ENCODE results near the gene STUM. TPM values are rescaled to one million over a fixed set of nuclear protein-coding genes. Genes with fewer than 3 reads are reported as not detected.

STUM gene
- total RNA-seq, 8 experiments from 2014 or later: 0.09 to 4.2 (median 0.47) TPM

GRCh38 chr1:226645279-226645976, 96.9 kb downstream of the STUM start:
- Histone ChIP-seq H3K4me1 (replicated peaks in 1 of 2) (peaks cover 6 to 12% of the 10 kb centered on the region in 2 donors), H3K4me3 (no peak overlapping the region), H3K27ac (no peak overlapping the region)
- 20 to 100% (median 88%) methylated on average over 1 to 8 of the region's 10 CpGs; no CpG with 5 or more reads in 2 of the 10 experiments for WGBS, 10 experiments
- peak in 1 of 8 experiments; percentile 5 for ATAC-seq (replicated peaks in 6 of 8)
- in situ Hi-C loops (cut with MboI; ENCODE audit: low pct_unique_long_range_greater_than_20kb in 2 of 9, low sequenced_read_pairs in 9 of 9, unreplicated experiment in 9 of 9): loop anchor here in 6 of 9 experiments (25.0 kb wide), 3 partner anchors 192 to 792 kb away; partner anchors contain the start of gene COQ8A (in 1 of the 6)

DNA sequence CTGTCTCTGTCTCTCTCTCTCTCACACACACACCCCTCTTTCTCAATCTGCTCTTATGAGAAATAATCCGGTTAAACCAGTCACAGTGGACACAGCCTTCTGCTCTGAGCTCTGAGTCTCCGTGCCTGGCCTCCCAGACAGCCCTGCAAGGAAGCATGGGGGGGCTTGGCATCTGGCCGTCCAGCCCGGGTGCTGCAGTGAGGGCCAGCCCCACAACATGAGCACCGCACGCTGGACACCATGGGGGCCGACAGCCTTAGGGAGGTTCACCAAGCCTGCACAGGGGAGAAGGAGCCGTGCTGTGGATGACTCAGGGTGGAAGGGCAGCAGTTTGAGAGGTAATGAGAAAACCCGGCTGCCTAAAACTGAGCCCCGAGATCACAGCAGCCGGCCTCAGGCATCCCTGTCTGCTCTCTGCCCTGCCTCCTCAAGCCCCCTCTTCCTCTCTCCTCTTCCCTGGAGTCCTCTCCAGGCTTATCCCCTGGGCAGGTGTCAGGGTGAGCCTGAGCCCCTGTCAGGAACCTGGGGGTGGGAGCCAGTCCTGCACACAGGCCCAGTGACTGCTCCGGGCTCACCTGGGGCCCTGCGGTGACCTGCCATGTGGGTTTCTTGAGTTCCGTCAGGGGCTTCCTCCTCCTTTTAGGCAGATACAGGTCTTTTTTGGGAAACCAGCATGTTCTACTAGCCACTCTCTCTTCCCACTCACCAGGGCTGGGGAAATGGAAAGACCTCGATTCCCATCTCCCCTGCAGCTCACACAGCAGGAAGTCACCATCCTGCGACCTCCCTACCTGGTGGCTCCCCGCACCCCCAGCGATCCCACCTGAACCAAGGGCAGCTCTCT, 97.7 kb downstream of the STUM start:
- WGBS, 10 experiments: 72 to 100% (median 85%) methylated on average over 1 to 11 of the region's 18 CpGs; no CpG with 5 or more reads in 3 of the 10 experiments
- peak in 5 of 8 experiments; percentile 31 to 39 (median 36) for ATAC-seq (replicated peaks in 6 of 8)
- Histone ChIP-seq H3K4me3 (no peak overlapping the region), H3K27ac (no peak overlapping the region), H3K4me1 (replicated peaks in 1 of 2) (peaks cover 8 to 15% of the 10 kb centered on the region in 2 donors)
- in situ Hi-C loops (cut with MboI; ENCODE audit: low pct_unique_long_range_greater_than_20kb in 2 of 9, low sequenced_read_pairs in 9 of 9, unreplicated experiment in 9 of 9): loop anchor here in 6 of 9 experiments (25.0 kb wide), 3 partner anchors 191 to 791 kb away; partner anchors contain the start of gene COQ8A (in 1 of the 6)

GRCh38 chr1:226646870-226647449, 98.4 kb downstream of the STUM start:
- Histone ChIP-seq H3K4me1 (replicated peaks in 1 of 2) (peaks cover 8 to 15% of the 10 kb centered on the region in 2 donors), H3K27ac (no peak overlapping the region), H3K4me3 (no peak overlapping the region)
- ATAC-seq (replicated peaks in 6 of 8): no peak
- WGBS, 10 experiments: 60 to 100% (median 93%) methylated on average over 1 to 11 of the region's 16 CpGs; no CpG with 5 or more reads in 5 of the 10 experiments
- in situ Hi-C loops (cut with MboI; ENCODE audit: low pct_unique_long_range_greater_than_20kb in 2 of 9, low sequenced_read_pairs in 9 of 9, unreplicated experiment in 9 of 9): loop anchor here in 6 of 9 experiments (25.0 kb wide), 3 partner anchors 190 to 790 kb away; partner anchors contain the start of gene COQ8A (in 1 of the 6)

GRCh38 chr1:226647719-226648118, 99.2 kb downstream of the STUM start:
- no peak overlapping the region for H3K27ac ChIP-seq
- in situ Hi-C loops (cut with MboI; ENCODE audit: low pct_unique_long_range_greater_than_20kb in 2 of 9, low sequenced_read_pairs in 9 of 9, unreplicated experiment in 9 of 9): loop anchor here in 6 of 9 experiments (25.0 kb wide), 3 partner anchors 190 to 790 kb away; partner anchors contain the start of gene COQ8A (in 1 of the 6)
- H3K4me3 ChIP-seq: no peak overlapping the region
- no peak for ATAC-seq (replicated peaks in 6 of 8)
- peaks cover 8 to 15% of the 10 kb centered on the region in 2 donors for H3K4me1 ChIP-seq (replicated peaks in 1 of 2)
- WGBS, 10 experiments: 90 to 100% (median 100%) methylated on average over 2 to 6 of the region's 8 CpGs; no CpG with 5 or more reads in 5 of the 10 experiments

DNA sequence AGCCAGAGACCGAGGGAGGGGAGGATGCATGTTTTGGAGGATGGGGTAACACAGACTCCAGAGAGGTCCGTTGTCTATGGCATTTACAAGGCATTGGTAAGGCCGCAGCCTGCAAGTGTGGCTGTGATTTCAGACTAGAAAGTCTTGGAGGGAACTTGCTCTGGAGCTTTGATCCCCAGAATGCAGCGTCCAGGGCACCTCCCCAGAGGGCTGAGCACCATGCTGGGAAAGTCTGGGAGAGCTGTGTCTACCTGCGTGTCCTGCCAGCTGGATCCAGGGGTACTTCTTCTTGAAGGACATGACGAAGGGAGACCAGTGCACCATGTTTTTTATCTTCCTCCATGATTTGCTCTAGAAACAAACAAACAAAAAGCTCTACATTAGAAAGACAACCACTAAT, 99.9 kb downstream of the STUM start:
- H3K4me3 ChIP-seq: no peak overlapping the region
- 88 to 100% (median 93%) methylated on average over 2 to 6 of the region's 6 CpGs; no CpG with 5 or more reads in 5 of the 10 experiments for WGBS, 10 experiments
- H3K4me1 ChIP-seq (replicated peaks in 1 of 2): peaks cover 8 to 11% of the 10 kb centered on the region in 2 donors
- H3K27ac ChIP-seq: no peak overlapping the region
- in situ Hi-C loops (cut with MboI; ENCODE audit: low pct_unique_long_range_greater_than_20kb in 2 of 9, low sequenced_read_pairs in 9 of 9, unreplicated experiment in 9 of 9): loop anchor here in 6 of 9 experiments (25.0 kb wide), 3 partner anchors 189 to 789 kb away; partner anchors contain the start of gene COQ8A (in 1 of the 6)
- no peak for ATAC-seq (replicated peaks in 6 of 8)

DNA sequence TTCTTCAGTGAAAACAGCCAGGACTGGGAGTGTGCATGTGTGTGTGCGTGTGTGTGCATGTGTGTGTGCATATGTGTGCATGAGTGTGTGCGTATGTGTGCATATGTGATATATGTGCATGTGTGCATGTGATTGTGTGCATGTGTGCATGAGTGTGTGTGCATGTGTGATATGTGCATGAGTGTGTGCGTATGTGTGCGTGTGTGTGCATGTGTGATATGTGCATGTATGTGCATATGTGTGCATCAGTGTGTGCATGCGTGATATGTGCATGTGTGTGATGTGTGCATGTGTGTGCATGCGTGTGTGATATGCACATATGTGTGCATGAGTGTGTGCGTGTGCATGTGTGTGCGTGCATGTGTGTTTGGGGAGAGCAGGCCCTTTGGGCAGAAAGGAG, 100.7 kb downstream of the STUM start:
- Histone ChIP-seq H3K4me3 (no peak overlapping the region), H3K4me1 (replicated peaks in 1 of 2) (peaks cover 13 to 17% of the 10 kb centered on the region in 2 donors), H3K27ac (no peak overlapping the region)
- in situ Hi-C loops (cut with MboI; ENCODE audit: low pct_unique_long_range_greater_than_20kb in 2 of 9, low sequenced_read_pairs in 9 of 9, unreplicated experiment in 9 of 9): loop anchor here in 6 of 9 experiments (25.0 kb wide), 3 partner anchors 188 to 788 kb away; partner anchors contain the start of gene COQ8A (in 1 of the 6)
- 69 to 100% (median 98%) methylated on average over 1 to 8 of the region's 8 CpGs; no CpG with 5 or more reads in 2 of the 10 experiments for WGBS, 10 experiments
- no peak for ATAC-seq (replicated peaks in 6 of 8)

DNA sequence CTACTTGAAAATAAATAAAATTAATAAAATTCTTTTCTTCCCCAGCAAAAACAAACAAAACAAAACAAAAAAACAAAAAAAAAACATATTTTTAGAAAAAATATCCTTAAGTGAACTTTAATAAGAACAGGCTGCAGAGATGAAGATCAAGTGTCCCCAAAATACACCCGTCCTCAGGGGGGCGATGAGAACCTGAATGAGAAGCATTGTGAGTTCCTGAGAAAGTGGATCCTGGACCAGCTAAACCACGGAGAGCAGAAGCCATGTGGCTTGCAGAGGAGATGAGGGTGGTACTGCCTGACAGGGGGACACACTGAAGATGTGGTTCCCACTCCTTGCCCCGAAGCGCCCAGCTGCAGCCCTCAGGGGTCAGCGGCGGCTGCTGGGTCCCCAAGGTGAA, 101.2 kb downstream of the STUM start:
- no peak for ATAC-seq (replicated peaks in 6 of 8)
- Histone ChIP-seq H3K4me3 (no peak overlapping the region), H3K4me1 (replicated peaks in 1 of 2) (peaks cover 18 to 22% of the 10 kb centered on the region in 2 donors), H3K27ac (no peak overlapping the region)
- in situ Hi-C loops (cut with MboI; ENCODE audit: low pct_unique_long_range_greater_than_20kb in 2 of 9, low sequenced_read_pairs in 9 of 9, unreplicated experiment in 9 of 9): loop anchor here in 6 of 9 experiments (25.0 kb wide), 3 partner anchors 188 to 788 kb away; partner anchors contain the start of gene COQ8A (in 1 of the 6)
- WGBS, 10 experiments: 30 to 97% (median 76%) methylated on average over 2 to 7 of the region's 7 CpGs

DNA sequence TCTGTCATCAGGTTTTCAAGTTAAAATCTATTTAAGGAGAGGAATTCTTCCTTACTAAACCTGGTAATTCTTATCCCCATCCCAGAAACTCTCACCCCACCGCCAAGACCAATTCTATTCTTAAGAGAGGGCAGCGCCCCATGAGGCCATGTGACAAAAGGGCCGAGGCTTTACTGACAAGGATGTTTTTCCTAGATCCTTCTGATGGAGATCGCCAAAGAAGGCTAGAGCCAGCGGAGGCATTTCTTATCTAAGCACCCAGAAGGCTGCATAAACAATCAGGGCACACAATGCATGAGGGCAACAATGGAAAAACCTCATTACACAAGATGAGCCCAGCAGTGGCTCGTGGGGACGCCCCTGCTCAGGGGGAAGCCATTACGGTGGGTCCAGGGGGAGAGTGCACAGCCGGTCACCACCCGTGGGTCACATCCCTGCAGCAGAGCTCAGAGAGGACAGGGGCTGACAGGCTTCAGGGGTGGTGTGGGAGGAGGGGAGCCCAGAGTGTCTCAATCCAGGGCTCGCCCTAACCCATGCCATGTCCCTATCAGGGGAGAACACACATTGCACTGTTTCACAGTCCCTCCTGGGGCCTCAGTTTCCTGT, 101.8 kb downstream of the STUM start:
- peak overlapping the region in 1 of 2 donors; percentile 13 for H3K27ac ChIP-seq
- 50 to 81% (median 62%) methylated on average over 1 to 11 of the region's 11 CpGs; no CpG with 5 or more reads in 3 of the 10 experiments for WGBS, 10 experiments
- in situ Hi-C loops (cut with MboI; ENCODE audit: low pct_unique_long_range_greater_than_20kb in 2 of 9, low sequenced_read_pairs in 9 of 9, unreplicated experiment in 9 of 9): no loop called here
- peaks cover 18 to 27% of the 10 kb centered on the region in 2 donors for H3K4me1 ChIP-seq (replicated peaks in 1 of 2)
- peak in 5 of 8 experiments; percentile 27 to 56 (median 46) for ATAC-seq (replicated peaks in 6 of 8)
- H3K4me3 ChIP-seq: no peak overlapping the region

DNA sequence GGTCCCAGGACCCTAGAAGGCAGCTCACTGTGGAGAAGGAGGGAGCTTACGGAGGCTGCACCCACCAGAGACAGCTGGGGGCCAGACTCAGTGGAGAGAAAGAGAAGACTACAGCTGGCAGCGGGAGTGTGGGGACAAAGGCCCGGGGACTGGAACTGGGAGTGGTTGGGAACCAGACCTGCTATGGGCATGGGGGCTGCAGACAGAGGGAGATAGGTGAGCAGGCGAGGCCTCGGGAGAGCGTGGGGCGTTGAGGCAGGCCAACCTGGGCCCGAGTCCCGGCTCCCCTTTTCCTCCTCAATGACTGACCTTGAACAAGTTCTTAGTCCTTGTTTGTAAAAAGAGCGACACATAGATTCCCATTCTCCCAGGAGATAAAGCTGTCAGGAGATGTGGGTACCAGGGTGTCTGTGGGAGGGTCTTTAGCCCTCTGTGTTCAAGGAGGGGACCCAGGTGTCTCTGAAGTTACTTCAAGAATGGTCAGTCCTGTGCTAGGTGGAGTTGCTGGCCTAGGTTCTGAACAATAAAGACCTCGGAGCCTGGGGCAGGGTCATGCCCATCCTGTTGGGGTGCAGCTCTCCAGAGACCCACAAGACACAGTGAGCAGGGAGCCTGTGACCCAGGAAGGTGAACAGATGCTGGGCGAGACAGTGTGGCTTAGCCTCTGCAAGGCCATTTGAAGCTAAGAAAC, 102.6 kb downstream of the STUM start:
- H3K4me1 ChIP-seq (replicated peaks in 1 of 2): peaks cover 18 to 32% of the 10 kb centered on the region in 2 donors
- in situ Hi-C loops (cut with MboI; ENCODE audit: low pct_unique_long_range_greater_than_20kb in 2 of 9, low sequenced_read_pairs in 9 of 9, unreplicated experiment in 9 of 9): no loop called here
- no peak for ATAC-seq (replicated peaks in 6 of 8)
- WGBS, 10 experiments: 50 to 100% (median 97%) methylated on average over 1 to 11 of the region's 12 CpGs; no CpG with 5 or more reads in 3 of the 10 experiments
- no peak overlapping the region for H3K27ac ChIP-seq
- no peak overlapping the region for H3K4me3 ChIP-seq

GRCh38 chr1:226651732-226652105, 103.2 kb downstream of the STUM start:
- Histone ChIP-seq H3K4me1 (replicated peaks in 1 of 2) (peaks cover 19 to 37% of the 10 kb centered on the region in 2 donors), H3K27ac (no peak overlapping the region), H3K4me3 (no peak overlapping the region)
- WGBS, 10 experiments: 40 to 100% (median 90%) methylated on average over 1 to 4 of the region's 4 CpGs; no CpG with 5 or more reads in 5 of the 10 experiments
- no peak for ATAC-seq (replicated peaks in 6 of 8)
- in situ Hi-C loops (cut with MboI; ENCODE audit: low pct_unique_long_range_greater_than_20kb in 2 of 9, low sequenced_read_pairs in 9 of 9, unreplicated experiment in 9 of 9): no loop called here

- no peak for ATAC-seq (replicated peaks in 6 of 8)
- 60 to 100% (median 90%) methylated on average over 1 to 6 of the region's 6 CpGs; no CpG with 5 or more reads in 5 of the 10 experiments for WGBS, 10 experiments
- no peak overlapping the region for H3K27ac ChIP-seq
- no peak overlapping the region for H3K4me3 ChIP-seq
- peaks cover 28 to 46% of the 10 kb centered on the region in 2 donors for H3K4me1 ChIP-seq (replicated peaks in 1 of 2)
- in situ Hi-C loops (cut with MboI; ENCODE audit: low pct_unique_long_range_greater_than_20kb in 2 of 9, low sequenced_read_pairs in 9 of 9, unreplicated experiment in 9 of 9): no loop called here
Measured at GRCh38 chr1:226652613-226653012, 104.0 kb downstream of the STUM start.

Measured in motor neuron (in vitro differentiated cells).